Hematopoietic multipotent progenitor cell treated with erythropoietin and hydrocortisone succinate and interleukin-3 and kit ligand, for 15 days (in vitro differentiated cells): Measurements from ENCODE around the gene LTC4S.
"Not testable (repeated sequence)": the region's sequence is repeated elsewhere in the genome, so short reads cannot be mapped to it uniquely, and the experiment has no call there.

Experiments used
- DNase-seq: peaks from one replicate; pipeline ENCODE4 v3.0.0-alpha.2; 2015; ENCODE audit warnings: low spot score

Gene LTC4S

DNA sequence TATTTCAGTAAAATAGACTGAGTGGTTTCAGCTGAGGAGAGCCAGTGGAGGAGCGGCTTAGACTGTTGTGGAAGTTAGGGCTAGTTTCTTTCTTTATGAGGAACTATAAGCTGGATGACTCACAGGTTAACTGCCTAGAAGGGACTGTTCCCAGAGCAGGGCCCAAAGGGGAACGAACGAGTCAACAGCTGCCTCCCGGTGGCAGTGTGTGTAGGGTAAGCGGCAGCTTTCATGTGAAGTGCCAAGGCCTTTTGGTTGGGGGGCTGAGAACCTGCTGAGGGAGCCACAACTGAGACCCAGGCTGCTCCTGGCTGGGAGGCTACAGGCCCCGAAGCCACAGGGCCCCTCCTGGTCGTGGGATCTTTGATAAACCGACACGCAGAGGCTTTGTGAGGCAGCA is 33.9 kb downstream of the LTC4S start:
- DNase-seq = no peak

GRCh38 chr5:179828756-179829421 is 35.1 kb downstream of the LTC4S start:
- DNase-seq = no peak

DNA sequence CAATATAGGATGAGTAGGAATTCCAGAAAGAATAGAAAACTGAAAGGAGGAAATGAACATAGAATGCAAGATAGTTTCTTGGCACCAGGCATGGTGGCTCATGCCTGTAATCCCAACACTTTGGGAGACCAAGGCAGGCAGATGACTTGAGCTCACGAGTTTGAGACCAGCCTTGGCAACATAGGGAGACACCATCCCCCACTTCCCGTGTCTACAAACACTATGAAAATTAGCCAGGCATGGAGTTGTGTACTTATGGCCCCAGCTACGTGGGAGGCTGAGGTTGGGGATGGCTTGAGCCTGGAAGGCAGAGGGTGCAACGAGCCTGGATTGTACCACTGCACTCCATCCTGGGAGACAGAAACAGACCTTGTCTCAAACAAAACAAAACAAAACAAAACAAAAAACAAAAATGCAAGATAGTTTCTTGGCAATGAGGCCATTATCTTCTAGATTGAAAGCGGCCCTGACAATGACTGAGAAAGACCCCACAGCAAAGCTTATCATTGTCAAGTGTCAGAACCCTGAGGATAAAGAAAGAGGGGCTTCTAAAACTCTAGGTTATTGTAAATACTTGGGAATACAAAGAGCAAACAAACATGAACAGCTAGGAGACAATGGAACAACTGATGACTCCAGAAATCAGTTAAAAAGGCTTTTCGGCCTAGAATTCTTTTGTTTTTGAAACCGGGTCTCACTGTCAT is 36.1 kb downstream of the LTC4S start:
- DNase-seq = no peak

- no peak for DNase-seq
Measured at GRCh38 chr5:179830818-179831468, 37.2 kb downstream of the LTC4S start.

GRCh38 chr5:179832039-179832745 is 38.4 kb downstream of the LTC4S start:
- DNase-seq = no peak

- DNase-seq = no peak
Measured at GRCh38 chr5:179833056-179833708, 39.4 kb downstream of the LTC4S start.

GRCh38 chr5:179833709-179834070 is 39.9 kb downstream of the LTC4S start:
- DNase-seq = no peak

DNA sequence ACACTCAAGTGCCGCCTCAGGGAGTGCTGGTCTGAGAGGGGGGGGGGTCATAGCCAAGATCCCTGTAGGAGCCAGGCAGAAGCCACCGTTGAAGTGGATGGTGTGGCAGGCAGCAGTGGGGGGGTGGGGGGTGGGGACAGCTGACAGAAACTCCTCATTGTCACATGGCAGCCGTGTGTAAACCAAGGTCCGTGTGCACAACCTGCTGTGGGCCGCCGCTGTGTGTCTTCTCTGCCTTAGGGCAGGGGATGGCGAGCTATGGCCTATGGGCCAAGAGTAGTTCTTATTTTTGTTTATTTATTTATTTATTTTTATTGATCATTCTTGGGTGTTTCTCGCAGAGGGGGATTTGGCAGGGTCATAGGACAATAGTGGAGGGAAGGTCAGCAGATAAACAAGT is 40.3 kb downstream of the LTC4S start:
- no peak for DNase-seq

- DNase-seq = not testable (repeated sequence)
Measured at GRCh38 chr5:179834871-179835270, 41.1 kb downstream of the LTC4S start.

GRCh38 chr5:179836225-179837019 is 42.6 kb downstream of the LTC4S start:
- DNase-seq = peak; percentile 38

DNA sequence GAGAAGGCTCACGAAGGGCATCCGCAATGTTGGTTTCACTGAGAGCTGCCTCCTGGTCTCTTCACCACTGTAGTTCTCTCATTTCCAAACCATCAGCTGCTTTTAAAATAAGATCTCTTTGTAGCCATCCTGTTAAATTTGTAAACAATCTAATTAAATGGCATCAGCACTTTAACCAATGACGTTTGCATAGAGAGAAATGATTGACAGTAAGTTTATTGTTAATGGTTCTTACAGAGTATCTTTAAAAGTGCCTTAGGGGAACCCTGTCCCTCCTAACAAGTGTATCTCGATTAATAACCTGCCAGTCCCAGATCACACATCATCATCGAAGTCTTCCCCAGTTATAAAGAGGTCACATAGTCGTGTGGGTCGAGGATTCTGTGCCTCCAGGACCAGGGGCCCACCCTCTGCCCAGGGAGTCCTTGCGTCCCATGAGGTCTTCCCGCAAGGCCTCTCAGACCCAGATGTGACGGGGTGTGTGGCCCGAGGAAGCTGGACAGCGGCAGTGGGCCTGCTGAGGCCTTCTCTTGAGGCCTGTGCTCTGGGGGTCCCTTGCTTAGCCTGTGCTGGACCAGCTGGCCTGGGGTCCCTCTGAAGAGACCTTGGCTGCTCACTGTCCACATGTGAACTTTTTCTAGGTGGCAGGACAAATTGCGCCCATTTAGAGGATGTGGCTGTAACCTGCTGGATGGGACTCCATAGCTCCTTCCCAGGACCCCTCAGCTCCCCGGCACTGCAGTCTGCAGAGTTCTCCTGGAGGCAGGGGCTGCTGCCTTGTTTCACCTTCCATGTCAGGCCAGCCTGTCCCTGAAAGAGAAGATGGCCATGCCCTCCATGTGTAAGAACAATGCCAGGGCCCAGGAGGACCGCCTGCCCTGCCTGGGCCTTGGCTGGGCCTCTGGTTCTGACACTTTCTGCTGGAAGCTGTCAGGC is 43.6 kb downstream of the LTC4S start:
- DNase-seq = no peak

GRCh38 chr5:179839328-179840256 is 45.8 kb downstream of the LTC4S start:
- no peak for DNase-seq

DNA sequence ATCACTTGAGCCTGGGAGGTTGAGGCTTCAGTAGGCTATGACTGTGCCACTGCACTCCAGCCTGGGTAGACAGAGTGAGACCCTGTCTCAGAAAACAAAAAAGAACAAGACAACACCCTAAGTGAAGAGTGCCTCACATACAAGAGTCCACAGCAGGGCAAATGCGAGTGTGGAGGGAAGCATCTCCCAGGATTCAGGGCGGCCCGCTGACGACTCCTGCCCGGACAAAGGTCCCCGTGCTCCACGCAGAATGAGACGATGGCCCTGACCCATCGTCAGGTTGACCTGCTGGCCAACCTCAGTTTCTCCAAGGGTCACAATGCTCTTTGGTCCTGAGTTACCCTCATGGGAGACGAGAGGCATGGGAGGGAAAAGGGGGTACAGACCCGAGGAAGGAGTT is 46.5 kb downstream of the LTC4S start:
- DNase-seq = no peak

GRCh38 chr5:179840766-179841165 is 47.0 kb downstream of the LTC4S start:
- DNase-seq = no peak

GRCh38 chr5:179841621-179842020 is 47.8 kb downstream of the LTC4S start:
- no peak for DNase-seq
